ENCODE results near the gene ZEB2. TPM values are rescaled to one million over a fixed set of nuclear protein-coding genes. Genes with fewer than 3 reads are reported as not detected.

Gene ZEB2
- total and polyA plus RNA-seq, 2 donors (not counting 3 experiments of a cell fraction or from before 2014, with no cell fraction given), result 17.9 to 49.6 TPM

- no peak for TF ChIP-seq MYC (IDR thresholded peaks at IDR 0.05; ENCODE audit: low read depth, low read length)
- no peak for TF ChIP-seq MAX (IDR thresholded peaks at IDR 0.05; ENCODE audit: insufficient read depth, insufficient read length)
- TF ChIP-seq CTCF (IDR thresholded peaks at IDR 0.05; ENCODE audit: extremely low read depth in 1 of 2, insufficient read depth in 1 of 2, low read depth in 1 of 2, low read length in 2 of 2), result no peak
- TF ChIP-seq POLR2A (IDR thresholded peaks at IDR 0.05; ENCODE audit: low read depth, low read length), result no peak
- TF ChIP-seq FOS (IDR thresholded peaks at IDR 0.05; ENCODE audit: borderline replicate concordance, insufficient read depth, low read length), result no peak
- TF ChIP-seq JUN (IDR thresholded peaks at IDR 0.05; ENCODE audit: borderline replicate concordance, insufficient read depth, insufficient read length, low read depth), result no peak
- TF ChIP-seq EZH2 (IDR thresholded peaks at IDR 0.05; ENCODE audit: borderline replicate concordance, low read depth, low read length, severe bottlenecking), result no peak
- TF ChIP-seq POLR2AphosphoS5 (IDR thresholded peaks at IDR 0.05; ENCODE audit: insufficient read depth, low read depth, low read length), result no peak
- no peak for TF ChIP-seq GATA2 (IDR thresholded peaks at IDR 0.05; ENCODE audit: insufficient read depth, insufficient read length, low read depth, low read length)
- Histone ChIP-seq H3K4me1 (ENCODE audit: control insufficient read depth, extremely low read depth, insufficient read depth, low read length) (peaks cover 19% of the 10 kb centered on the region), H3K27ac (ENCODE audit: insufficient read depth, low read depth, low read length) (no peak overlapping the region), H3K4me2 (ENCODE audit: insufficient read depth, low read length) (no peak overlapping the region), H3K27me3 (ENCODE audit: control insufficient read depth in 2 of 2, insufficient read depth in 2 of 2, low read length in 2 of 2) (no peaks in the 10 kb centered on the region), H3K4me3 (replicated peaks in 1 of 3; ENCODE audit: insufficient read depth in 1 of 3, low read depth in 1 of 3, low read length in 3 of 3) (no peak overlapping the region), H3K9me1 (replicated peaks; ENCODE audit: control insufficient read depth, extremely low read depth, insufficient read depth, low read length) (no peaks in the 10 kb centered on the region), H3K79me2 (ENCODE audit: control insufficient read depth, insufficient read depth, low read length) (peaks cover 14% of the 10 kb centered on the region), H2AFZ (ENCODE audit: low read depth, low read length) (no peak overlapping the region), H4K20me1 (replicated peaks; ENCODE audit: control insufficient read depth, extremely low read depth, insufficient read depth, low read length) (no peaks in the 10 kb centered on the region), H3K9me3 (replicated peaks; ENCODE audit: control insufficient read depth, insufficient read depth, low read length) (no peaks in the 10 kb centered on the region), H3K36me3 (ENCODE audit: control insufficient read depth in 2 of 2, extremely low read depth in 1 of 2, insufficient read depth in 2 of 2, low read length in 2 of 2) (no peaks in the 10 kb centered on the region), H3K9ac (replicated peaks; ENCODE audit: extremely low read depth, insufficient read depth, low read length) (no peak overlapping the region)
- dilution Hi-C loops (cut with MboI; ENCODE audit: extremely low pct_ligation_motif_present, low sequenced_read_pairs), result no loop called here
- CTCF ChIA-PET, result no interaction called here
- no peak for DNase-seq (ENCODE audit: low read depth, low spot score)
- BruUV-seq (replicated peaks), result no TSS peak
- no peak for FAIRE-seq
- POLR2A ChIA-PET, result no interaction called here
- intact Hi-C loops (cut with micrococcal nuclease), result no loop called here
Measured at GRCh38 chr2:144463266-144463665, 56.7 kb downstream of the ZEB2 start.

Data from endothelial cell of umbilical vein (primary cell).